Caco-2 (cell line): Measurements from ENCODE around the gene HERPUD2. TPM values are rescaled to one million over a fixed set of nuclear protein-coding genes. Genes with fewer than 3 reads are reported as not detected.

Experiments used
- BruUV-seq: library from RNA; stranded (reverse); fragments of 400-500 nt; replicated peaks from 2 replicates; lab custom pipeline; 2021; lab: Mats Ljungman, UMichigan
- CTCF ChIA-PET: fragments of 300-600 bp; sonication (Branson Sonifier 250); formaldehyde crosslinking; loops from one replicate; lab custom pipeline; 2022; ENCODE audit warnings: antibody characterized with exemption; lab: Charles Lee
- POLR2A ChIA-PET: fragments of 300-600 bp; sonication (Branson Sonifier 250); formaldehyde crosslinking; loops from one replicate; lab custom pipeline; 2022; ENCODE audit warnings: antibody characterized with exemption; lab: Charles Lee
- DNase-seq, 2 experiments: peaks; one replicate each; pipeline versions ENCODE4 v3.0.0 to v3.0.0-alpha.2; 2020 to 2022
- H3K27me3 ChIP-seq: replicated peaks from 2 replicates; pipeline ENCODE4 v1.6.0; 2011; ENCODE audit warnings: low read length; ENCODE audit not compliant: control insufficient read depth, insufficient read depth
- H3K36me3 ChIP-seq: 2 replicates; pipeline ENCODE4 v1.5.1; 2011; ENCODE audit warnings: low read length; ENCODE audit not compliant: control insufficient read depth, insufficient read depth
- H3K4me1 ChIP-seq: fragments of 250-450 bp; sonication (Bioruptor Pico); 2 replicates; pipeline ENCODE4 v1.5.1; 2020; ENCODE audit warnings: mild to moderate bottlenecking
- H3K4me3 ChIP-seq: 2 replicates; pipeline ENCODE4 v1.5.1; 2011; ENCODE audit warnings: low read depth, mild to moderate bottlenecking, control low read depth, low read length
- H3K9me3 ChIP-seq: fragments of 250-450 bp; sonication (Bioruptor Pico); 2 replicates; pipeline ENCODE4 v1.5.1; 2020; ENCODE audit warnings: mild to moderate bottlenecking, moderate library complexity
- H3K27ac Mint-ChIP-seq: one replicate; pipeline ENCODE4 v1.8.0; 2022; ENCODE audit warnings: mixed read lengths; ENCODE audit not compliant: unreplicated experiment
- H3K27me3 Mint-ChIP-seq: one replicate; pipeline ENCODE4 v1.8.0; 2022; ENCODE audit warnings: mixed read lengths; ENCODE audit not compliant: insufficient read depth, unreplicated experiment
- H3K36me3 Mint-ChIP-seq: one replicate; pipeline ENCODE4 v1.8.0; 2022; ENCODE audit warnings: mild to moderate bottlenecking, mixed read lengths; ENCODE audit not compliant: insufficient read depth, unreplicated experiment
- H3K4me1 Mint-ChIP-seq: one replicate; pipeline ENCODE4 v1.8.0; 2022; ENCODE audit warnings: low read depth, mixed read lengths; ENCODE audit not compliant: unreplicated experiment
- H3K4me3 Mint-ChIP-seq: one replicate; pipeline ENCODE4 v1.8.0; 2022; ENCODE audit warnings: mild to moderate bottlenecking, moderate library complexity, mixed read lengths; ENCODE audit not compliant: unreplicated experiment
- H3K9me3 Mint-ChIP-seq: one replicate; pipeline ENCODE4 v1.8.0; 2022; ENCODE audit warnings: mixed read lengths; ENCODE audit not compliant: unreplicated experiment
- intact Hi-C: fragments of 100-400 bp; cut with micrococcal nuclease; formaldehyde crosslinking; loops from one replicate; pipeline ENCODE4 v1.10.0; 2022; ENCODE audit not compliant: unreplicated experiment
- total RNA-seq: library from RNA; stranded (reverse); gene quantifications from 2 replicates; pipeline ENCODE4 v1.2.3, GENCODE V29; 2022
- TF ChIP-seq, protein P1 (sequence below), 2 experiments: fragments of 200-600 bp in 1 of 2; IDR thresholded peaks; 1 replicate in 1 of 2; 2 replicates in 1 of 2; pipeline versions ENCODE4 v1.5.1 to v1.8.0; 2011 to 2022; ENCODE audit warnings: antibody characterized with exemption in 1 of 2, control low read depth in 1 of 2, inconsistent platforms in 1 of 2, low read depth in 1 of 2, low read length in 1 of 2, mild to moderate bottlenecking in 1 of 2, moderate library complexity in 1 of 2; ENCODE audit not compliant: insufficient read depth in 1 of 2, severe bottlenecking in 1 of 2, unreplicated experiment in 1 of 2

Gene HERPUD2
- total RNA-seq, 1 experiment from 2014 or later = 25.2 TPM

DNA sequence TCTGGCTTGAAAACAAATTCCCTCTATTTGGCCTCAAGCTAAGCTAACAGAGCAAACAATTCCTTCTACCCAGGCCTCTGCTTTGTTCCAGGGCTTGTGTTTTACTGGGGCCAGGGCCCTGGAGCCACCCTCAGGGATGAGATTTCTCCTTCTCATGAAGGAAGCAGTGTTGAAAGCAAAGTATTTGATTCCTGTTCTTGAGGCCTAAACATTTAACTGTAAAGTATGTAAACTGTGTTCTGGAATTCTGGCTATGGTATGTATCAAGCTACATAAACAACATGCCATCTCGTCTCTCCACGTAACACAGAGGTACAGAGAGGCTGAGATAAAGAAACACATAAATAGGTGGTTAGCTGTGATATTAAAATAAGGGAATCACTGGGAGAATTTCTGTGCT, 81.8 kb downstream of the HERPUD2 start:
- POLR2A ChIA-PET = no interaction called here
- no peaks in the 10 kb centered on the region for H3K36me3 Mint-ChIP-seq
- no peaks in the 10 kb centered on the region for H3K27me3 Mint-ChIP-seq
- no peak overlapping the region for H3K4me3 Mint-ChIP-seq
- intact Hi-C loops = no loop called here
- TF ChIP-seq, protein P1, sequence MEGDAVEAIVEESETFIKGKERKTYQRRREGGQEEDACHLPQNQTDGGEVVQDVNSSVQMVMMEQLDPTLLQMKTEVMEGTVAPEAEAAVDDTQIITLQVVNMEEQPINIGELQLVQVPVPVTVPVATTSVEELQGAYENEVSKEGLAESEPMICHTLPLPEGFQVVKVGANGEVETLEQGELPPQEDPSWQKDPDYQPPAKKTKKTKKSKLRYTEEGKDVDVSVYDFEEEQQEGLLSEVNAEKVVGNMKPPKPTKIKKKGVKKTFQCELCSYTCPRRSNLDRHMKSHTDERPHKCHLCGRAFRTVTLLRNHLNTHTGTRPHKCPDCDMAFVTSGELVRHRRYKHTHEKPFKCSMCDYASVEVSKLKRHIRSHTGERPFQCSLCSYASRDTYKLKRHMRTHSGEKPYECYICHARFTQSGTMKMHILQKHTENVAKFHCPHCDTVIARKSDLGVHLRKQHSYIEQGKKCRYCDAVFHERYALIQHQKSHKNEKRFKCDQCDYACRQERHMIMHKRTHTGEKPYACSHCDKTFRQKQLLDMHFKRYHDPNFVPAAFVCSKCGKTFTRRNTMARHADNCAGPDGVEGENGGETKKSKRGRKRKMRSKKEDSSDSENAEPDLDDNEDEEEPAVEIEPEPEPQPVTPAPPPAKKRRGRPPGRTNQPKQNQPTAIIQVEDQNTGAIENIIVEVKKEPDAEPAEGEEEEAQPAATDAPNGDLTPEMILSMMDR (IDR thresholded peaks at IDR 0.05; ENCODE audit: insufficient read depth in 1 of 2, low read depth in 1 of 2, low read length in 1 of 2, severe bottlenecking in 1 of 2, unreplicated experiment in 1 of 2) = no peak
- CTCF ChIA-PET = no interaction called here
- no peak for DNase-seq
- H3K4me1 Mint-ChIP-seq = no peaks in the 10 kb centered on the region
- no TSS peak for BruUV-seq
- Histone ChIP-seq H3K36me3 (no peaks in the 10 kb centered on the region), H3K9me3 (no peaks in the 10 kb centered on the region), H3K4me1 (no peaks in the 10 kb centered on the region), H3K27me3 (no peaks in the 10 kb centered on the region), H3K4me3 (no peak overlapping the region)
- H3K27ac Mint-ChIP-seq = no peak overlapping the region
- H3K9me3 Mint-ChIP-seq = no peaks in the 10 kb centered on the region

DNA sequence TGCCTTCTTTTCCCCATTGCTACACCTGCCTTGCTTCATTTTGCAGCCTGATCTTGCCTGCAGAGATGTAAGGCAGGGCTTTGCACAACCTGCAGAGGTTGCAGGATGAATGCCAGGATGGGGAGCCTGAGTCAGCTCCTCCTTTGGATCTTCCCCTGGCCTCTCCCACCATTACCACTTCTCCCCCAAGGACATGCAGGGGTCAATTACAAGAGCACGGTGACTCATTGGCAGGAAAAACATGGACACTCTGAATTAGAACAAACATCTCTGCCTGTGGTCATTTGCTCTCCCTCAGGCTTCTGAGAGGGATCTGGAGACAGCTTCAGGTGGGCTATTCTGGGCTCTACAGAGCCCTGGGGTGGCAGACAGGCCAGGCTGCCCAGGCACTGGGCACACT, 89.2 kb downstream of the HERPUD2 start:
- Mint-ChIP-seq H3K4me3 (no peak overlapping the region), H3K36me3 (no peaks in the 10 kb centered on the region), H3K9me3 (peaks cover 18% of the 10 kb centered on the region), H3K4me1 (no peaks in the 10 kb centered on the region), H3K27me3 (peaks cover 2% of the 10 kb centered on the region), H3K27ac (no peak overlapping the region)
- Histone ChIP-seq H3K9me3 (no peaks in the 10 kb centered on the region), H3K4me3 (no peak overlapping the region), H3K27me3 (no peaks in the 10 kb centered on the region), H3K4me1 (no peaks in the 10 kb centered on the region), H3K36me3 (no peaks in the 10 kb centered on the region)
- ChIA-PET POLR2A (no interaction called here), CTCF (no interaction called here)
- intact Hi-C loops = no loop called here
- TF ChIP-seq, protein P1 (IDR thresholded peaks at IDR 0.05; ENCODE audit: insufficient read depth in 1 of 2, low read depth in 1 of 2, low read length in 1 of 2, severe bottlenecking in 1 of 2, unreplicated experiment in 1 of 2) = no peak
- DNase-seq = no peak
- no TSS peak for BruUV-seq

DNA sequence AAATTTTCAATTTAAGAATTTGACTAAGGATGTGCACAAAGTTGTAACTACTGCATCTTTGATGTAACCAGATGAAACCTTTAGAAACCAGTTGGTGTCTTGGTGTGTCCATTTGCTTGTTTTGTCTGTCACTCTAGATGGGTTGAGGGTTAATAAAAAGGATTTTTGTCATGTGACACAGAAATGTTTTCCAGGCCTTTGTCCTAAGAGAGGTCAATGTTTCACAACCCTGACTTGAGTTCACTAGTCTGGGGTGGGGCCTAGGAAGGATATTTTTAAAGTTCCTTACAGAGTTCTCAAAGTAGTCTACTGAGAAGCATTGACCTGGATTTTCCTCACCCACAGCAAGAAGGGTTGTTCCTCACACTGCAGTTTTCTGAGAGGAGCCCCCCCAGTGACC, 90.3 kb downstream of the HERPUD2 start:
- TF ChIP-seq, protein P1 (IDR thresholded peaks at IDR 0.05; ENCODE audit: insufficient read depth in 1 of 2, low read depth in 1 of 2, low read length in 1 of 2, severe bottlenecking in 1 of 2, unreplicated experiment in 1 of 2) = no peak
- DNase-seq = no peak
- Mint-ChIP-seq H3K27ac (no peak overlapping the region), H3K4me3 (no peak overlapping the region), H3K4me1 (no peaks in the 10 kb centered on the region), H3K9me3 (peaks cover 18% of the 10 kb centered on the region), H3K27me3 (peaks cover 2% of the 10 kb centered on the region), H3K36me3 (no peaks in the 10 kb centered on the region)
- Histone ChIP-seq H3K27me3 (no peaks in the 10 kb centered on the region; the same call in 1 of the 2 replicates), H3K4me1 (no peaks in the 10 kb centered on the region), H3K4me3 (no peak overlapping the region), H3K9me3 (no peaks in the 10 kb centered on the region), H3K36me3 (no peaks in the 10 kb centered on the region)
- intact Hi-C loops = no loop called here
- BruUV-seq = no TSS peak
- ChIA-PET POLR2A (no interaction called here), CTCF (no interaction called here)
